Memory B cell (primary cell): ENCODE data around the gene ARL16.

ENCODE experiments used
- ATAC-seq: fragments of 150-1000 bp; cut with Tn5 transposase; 2 replicates; pipeline ENCODE4 v1.10.0; 2021; ENCODE audit warnings: low read depth, mild to moderate bottlenecking, moderate library complexity
- DNase-seq, 2 donors: peaks; one replicate each; pipeline ENCODE4 v3.0.0; 2022; ENCODE audit warnings: low spot score in 2 of 2
- H3K27ac Mint-ChIP-seq: one replicate; pipeline ENCODE4 v1.8.0; 2022; ENCODE audit warnings: mild to moderate bottlenecking, moderate library complexity, mixed read lengths
- H3K27me3 Mint-ChIP-seq: one replicate; pipeline ENCODE4 v1.8.0; 2022; ENCODE audit warnings: mixed read lengths
- H3K36me3 Mint-ChIP-seq: one replicate; pipeline ENCODE4 v1.8.0; 2022; ENCODE audit warnings: mild to moderate bottlenecking, mixed read lengths
- H3K4me1 Mint-ChIP-seq: one replicate; pipeline ENCODE4 v1.8.0; 2022; ENCODE audit warnings: mixed read lengths
- H3K4me3 Mint-ChIP-seq: one replicate; pipeline ENCODE4 v1.8.0; 2022; ENCODE audit warnings: mild to moderate bottlenecking, moderate library complexity, mixed read lengths
- H3K9me3 Mint-ChIP-seq: one replicate; pipeline ENCODE4 v1.8.0; 2022; ENCODE audit warnings: mixed read lengths

Gene ARL16

DNA sequence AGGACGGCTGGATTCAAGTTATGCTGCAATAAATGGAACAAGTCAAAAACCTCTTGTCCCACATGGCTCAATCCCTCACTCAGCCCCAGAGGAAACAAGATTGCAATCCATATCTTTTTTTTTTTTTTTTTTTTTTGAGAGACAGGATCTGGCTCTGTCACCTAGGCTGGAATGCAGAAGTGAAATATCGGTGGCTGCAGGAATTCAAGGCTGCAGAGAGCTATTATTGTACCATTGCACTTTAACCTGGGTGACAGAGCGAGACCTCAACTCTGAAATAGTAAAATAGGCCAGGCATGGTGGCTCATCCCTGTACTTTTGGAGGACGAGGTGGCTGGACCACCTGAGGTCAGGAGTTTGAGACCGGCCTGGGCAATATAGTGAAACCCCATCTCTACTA, 24.6 kb downstream of the ARL16 start:
- ATAC-seq: no peak
- Mint-ChIP-seq H3K4me3 (no peak overlapping the region), H3K4me1 (no peaks in the 10 kb centered on the region), H3K27ac (no peak overlapping the region), H3K36me3 (no peaks in the 10 kb centered on the region), H3K9me3 (no peaks in the 10 kb centered on the region), H3K27me3 (no peaks in the 10 kb centered on the region)
- DNase-seq: no peak

DNA sequence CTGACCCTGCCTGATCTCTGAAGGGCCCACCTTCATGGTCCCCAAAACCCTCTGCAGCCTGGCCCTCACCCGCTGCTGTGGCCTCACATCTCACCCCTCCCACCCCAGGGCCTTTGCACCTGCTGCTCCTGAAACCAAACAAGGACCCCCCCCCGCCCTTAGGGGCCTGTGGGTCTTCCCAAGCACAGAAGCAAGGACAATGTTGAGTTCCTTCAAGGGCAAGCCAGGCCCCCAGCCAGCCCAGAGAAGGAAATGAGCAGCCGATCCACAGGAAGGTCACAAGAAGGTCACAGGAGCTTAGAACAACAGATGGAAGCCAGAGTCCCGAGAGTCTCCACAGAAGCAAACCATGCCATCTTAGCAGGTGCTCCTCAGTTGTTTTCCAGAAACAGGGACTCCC, 26.8 kb downstream of the ARL16 start:
- no peaks in the 10 kb centered on the region for H3K36me3 Mint-ChIP-seq
- peaks cover 7% of the 10 kb centered on the region for H3K4me1 Mint-ChIP-seq
- no peak for DNase-seq
- H3K4me3 Mint-ChIP-seq: no peak overlapping the region
- ATAC-seq: no peak
- H3K9me3 Mint-ChIP-seq: no peaks in the 10 kb centered on the region
- H3K27me3 Mint-ChIP-seq: peaks cover 5% of the 10 kb centered on the region
- H3K27ac Mint-ChIP-seq: no peak overlapping the region

DNA sequence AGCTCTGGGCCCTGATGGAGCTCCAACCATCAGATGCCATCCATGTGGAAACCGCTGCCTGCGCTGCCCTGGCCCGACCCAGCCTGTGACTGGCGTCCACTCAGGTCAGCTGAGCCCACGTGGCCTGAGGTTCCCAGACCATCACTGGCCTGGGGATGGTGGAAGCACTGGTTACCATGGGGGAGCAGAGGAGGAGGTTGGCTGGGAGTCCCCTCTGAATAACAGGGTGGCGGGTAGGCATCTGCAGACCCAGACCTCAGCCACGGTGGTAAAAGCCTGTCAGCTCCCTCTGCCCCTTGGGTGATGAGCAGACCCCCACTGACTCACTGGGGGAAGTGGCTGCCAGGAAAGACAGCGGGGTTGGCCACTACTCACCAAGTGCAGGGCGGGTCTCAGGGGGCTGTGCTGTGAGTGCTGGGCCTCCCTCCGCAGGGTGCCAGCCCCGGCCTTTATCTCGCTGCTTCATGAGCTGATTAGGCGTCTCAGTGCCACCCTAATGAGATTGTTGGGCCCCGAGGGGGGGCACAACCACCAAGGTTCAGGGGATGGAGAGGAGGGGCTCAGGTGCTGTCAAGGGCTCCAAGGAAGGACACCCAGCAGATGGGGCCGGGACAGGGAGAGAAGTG, 27.4 kb downstream of the ARL16 start, which contains the start of gene PDE6G:
TSS of gene PDE6G (minus strand) at position 425 of the 626 bp plus-strand sequence. CDS start 3,237 bp downstream, outside the sequence.
- Mint-ChIP-seq H3K27me3 (peaks cover 7% of the 10 kb centered on the region), H3K4me1 (peaks cover 8% of the 10 kb centered on the region), H3K27ac (no peak within 1 kb of the TSS), H3K4me3 (no peak within 1 kb of the TSS), H3K36me3 (no peaks in the 10 kb centered on the region), H3K9me3 (no peaks in the 10 kb centered on the region)
- ATAC-seq: no peak
- DNase-seq: no peak

DNA sequence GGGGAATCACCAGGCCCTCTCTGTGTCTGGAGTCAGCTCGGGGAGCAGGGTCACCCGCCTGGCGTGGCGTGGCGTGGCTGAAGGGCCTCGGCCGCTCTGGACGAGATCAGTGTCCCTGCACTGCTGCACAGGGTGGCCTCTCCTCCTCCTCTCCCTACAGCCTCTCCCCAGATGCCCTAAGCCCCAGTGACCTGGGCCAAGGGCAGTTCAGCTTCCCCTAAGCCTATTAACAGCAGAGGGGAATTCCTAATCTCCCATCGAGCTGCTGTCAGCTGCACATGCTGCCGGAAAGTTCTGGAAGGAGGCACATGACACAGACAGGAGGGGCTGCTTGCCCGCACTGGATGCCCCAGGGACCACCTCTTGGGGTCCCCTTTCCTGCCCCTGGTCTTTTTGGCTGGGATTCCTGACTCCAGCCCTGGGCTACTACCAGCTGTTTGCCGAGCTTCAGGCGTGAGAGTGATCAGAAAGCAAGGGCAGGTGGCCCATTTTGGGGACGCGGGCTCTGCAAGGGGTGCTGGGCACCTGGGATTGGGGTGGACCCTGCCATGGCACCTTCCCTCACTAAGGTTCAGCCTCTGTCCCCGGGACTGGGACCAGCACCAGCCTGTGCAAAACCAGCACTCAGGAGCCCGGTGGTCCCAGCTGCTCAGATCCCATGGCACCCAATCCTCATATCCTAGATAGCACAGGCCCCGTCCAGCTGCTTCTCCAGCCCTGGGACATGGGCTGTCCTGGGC, 28.0 kb downstream of the ARL16 start:
- Mint-ChIP-seq H3K27ac (no peak overlapping the region), H3K36me3 (no peaks in the 10 kb centered on the region), H3K9me3 (no peaks in the 10 kb centered on the region), H3K4me3 (no peak overlapping the region), H3K27me3 (peaks cover 7% of the 10 kb centered on the region), H3K4me1 (peaks cover 8% of the 10 kb centered on the region)
- ATAC-seq (no peak), DNase-seq (no peak)

DNA sequence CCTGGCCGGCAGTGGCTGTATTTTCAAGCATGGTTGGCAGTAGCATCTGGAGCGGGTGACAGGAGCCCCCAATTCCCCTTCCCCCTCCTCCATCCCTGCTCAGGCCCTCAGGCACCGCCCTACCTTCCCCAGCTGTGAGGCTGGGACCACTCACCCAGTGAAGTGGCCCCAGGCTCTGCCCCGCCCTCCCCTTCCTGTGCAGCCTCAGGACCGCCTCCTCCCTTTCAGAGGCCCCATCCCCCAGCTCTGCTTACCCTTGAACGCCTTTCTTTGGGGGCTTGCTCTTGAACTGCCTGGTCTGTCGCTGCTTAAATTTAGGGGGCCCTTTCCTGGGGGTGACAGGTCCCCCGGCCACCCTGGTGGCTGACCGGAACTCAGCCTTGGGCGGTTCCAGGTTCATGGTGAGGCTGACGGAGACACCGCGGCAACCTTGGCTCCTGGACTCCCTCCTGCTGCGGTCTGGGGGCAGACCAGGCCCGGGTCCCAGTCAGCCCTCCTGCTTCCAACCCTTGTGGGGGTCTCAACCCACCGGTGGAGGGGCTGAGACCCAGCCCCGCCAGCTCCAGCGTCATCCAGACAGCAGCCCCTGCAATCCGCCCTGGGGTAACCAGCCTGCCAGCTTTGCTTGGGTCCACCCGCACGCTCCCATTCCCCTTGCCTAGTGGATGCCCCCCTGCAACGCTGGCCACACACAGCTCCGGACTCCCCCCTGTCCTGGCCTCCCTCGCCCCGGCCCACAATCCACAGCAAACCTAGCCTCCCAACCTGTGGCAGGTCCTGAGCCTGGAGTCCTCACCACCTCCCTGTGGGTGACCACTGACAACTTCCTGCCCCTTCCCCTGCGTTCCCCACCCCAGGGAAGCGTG, 30.5 kb downstream of the ARL16 start:
- H3K4me3 Mint-ChIP-seq: peak overlapping the region; percentile 85
- H3K4me1 Mint-ChIP-seq: peaks cover 8% of the 10 kb centered on the region
- H3K27me3 Mint-ChIP-seq: peaks cover 7% of the 10 kb centered on the region
- no peaks in the 10 kb centered on the region for H3K36me3 Mint-ChIP-seq
- no peaks in the 10 kb centered on the region for H3K9me3 Mint-ChIP-seq
- DNase-seq: peak in 1 of 2 donors; percentile 25
- peak; percentile 72 for ATAC-seq
- peak overlapping the region; percentile 67 for H3K27ac Mint-ChIP-seq

DNA sequence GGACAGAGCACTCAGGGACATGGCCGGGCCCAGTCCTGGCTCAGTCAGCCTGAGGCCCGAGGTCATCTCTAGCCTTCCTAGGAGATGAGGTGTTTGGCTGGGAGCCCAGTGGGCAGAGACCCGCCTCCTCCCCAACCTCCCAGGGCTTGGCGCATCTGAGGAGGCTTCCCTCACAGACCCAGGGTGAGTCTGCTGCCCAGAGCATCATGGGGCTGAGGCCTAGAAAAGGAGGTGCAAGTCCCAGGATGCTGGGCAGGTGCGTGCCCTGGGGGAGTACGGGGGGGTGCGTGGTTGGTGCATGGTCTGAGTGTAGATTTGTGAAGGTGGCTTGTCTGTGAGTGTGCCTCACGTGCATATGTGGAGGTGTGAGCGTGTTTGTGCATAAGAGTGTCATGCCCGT, 31.9 kb downstream of the ARL16 start:
- DNase-seq (no peak), ATAC-seq (no peak)
- no peak overlapping the region for H3K27ac Mint-ChIP-seq
- H3K36me3 Mint-ChIP-seq: no peaks in the 10 kb centered on the region
- no peaks in the 10 kb centered on the region for H3K9me3 Mint-ChIP-seq
- peak overlapping the region; percentile 59 for H3K4me3 Mint-ChIP-seq
- H3K4me1 Mint-ChIP-seq: peaks cover 10% of the 10 kb centered on the region
- H3K27me3 Mint-ChIP-seq: peaks cover 7% of the 10 kb centered on the region

DNA sequence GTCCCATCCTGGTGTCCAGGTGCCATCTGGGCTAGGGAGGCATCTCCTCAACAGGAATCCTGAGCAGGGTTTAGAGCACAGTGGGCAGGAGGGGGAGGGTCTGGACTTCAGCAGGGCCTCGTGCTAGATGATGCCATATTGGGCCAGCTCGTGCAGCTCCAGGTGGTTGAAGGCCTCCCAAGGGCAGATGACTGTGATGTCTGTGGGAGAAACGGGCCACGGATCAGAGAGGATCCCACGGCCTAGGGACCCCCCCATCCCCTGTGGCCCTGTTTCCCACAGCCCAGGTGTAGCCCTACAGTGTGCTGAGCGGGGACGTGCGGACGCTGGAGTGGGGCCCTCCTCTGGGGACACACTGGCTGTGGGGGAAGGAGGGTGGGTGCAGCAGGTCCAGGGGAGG, 32.6 kb downstream of the ARL16 start:
- Mint-ChIP-seq H3K9me3 (no peaks in the 10 kb centered on the region), H3K36me3 (no peaks in the 10 kb centered on the region), H3K27ac (no peak overlapping the region), H3K4me3 (no peak overlapping the region), H3K4me1 (peaks cover 10% of the 10 kb centered on the region), H3K27me3 (peaks cover 7% of the 10 kb centered on the region)
- DNase-seq (no peak), ATAC-seq (no peak)

DNA sequence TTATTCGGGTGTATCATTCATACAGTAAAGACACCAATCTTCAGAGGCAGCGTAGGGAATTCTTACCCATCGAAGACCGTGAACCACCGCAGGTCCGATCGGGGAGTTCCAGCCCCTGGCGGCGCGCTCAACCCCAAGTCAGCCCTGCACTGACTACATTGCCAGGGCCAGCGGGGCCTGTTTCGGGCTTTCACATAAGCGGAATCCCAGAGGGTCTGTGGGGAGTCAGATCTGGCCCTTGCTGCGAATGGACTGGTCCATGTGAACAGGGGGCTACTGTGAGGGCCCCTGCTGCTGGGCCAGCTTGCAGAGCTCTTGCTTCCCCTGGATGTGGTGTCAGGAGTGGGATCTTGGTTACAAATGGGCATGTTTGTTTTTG, 34.9 kb downstream of the ARL16 start:
- no peak for ATAC-seq
- Mint-ChIP-seq H3K4me1 (peaks cover 10% of the 10 kb centered on the region), H3K4me3 (no peak overlapping the region), H3K9me3 (no peaks in the 10 kb centered on the region), H3K36me3 (no peaks in the 10 kb centered on the region), H3K27ac (no peak overlapping the region), H3K27me3 (peaks cover 9% of the 10 kb centered on the region)
- DNase-seq: no peak

DNA sequence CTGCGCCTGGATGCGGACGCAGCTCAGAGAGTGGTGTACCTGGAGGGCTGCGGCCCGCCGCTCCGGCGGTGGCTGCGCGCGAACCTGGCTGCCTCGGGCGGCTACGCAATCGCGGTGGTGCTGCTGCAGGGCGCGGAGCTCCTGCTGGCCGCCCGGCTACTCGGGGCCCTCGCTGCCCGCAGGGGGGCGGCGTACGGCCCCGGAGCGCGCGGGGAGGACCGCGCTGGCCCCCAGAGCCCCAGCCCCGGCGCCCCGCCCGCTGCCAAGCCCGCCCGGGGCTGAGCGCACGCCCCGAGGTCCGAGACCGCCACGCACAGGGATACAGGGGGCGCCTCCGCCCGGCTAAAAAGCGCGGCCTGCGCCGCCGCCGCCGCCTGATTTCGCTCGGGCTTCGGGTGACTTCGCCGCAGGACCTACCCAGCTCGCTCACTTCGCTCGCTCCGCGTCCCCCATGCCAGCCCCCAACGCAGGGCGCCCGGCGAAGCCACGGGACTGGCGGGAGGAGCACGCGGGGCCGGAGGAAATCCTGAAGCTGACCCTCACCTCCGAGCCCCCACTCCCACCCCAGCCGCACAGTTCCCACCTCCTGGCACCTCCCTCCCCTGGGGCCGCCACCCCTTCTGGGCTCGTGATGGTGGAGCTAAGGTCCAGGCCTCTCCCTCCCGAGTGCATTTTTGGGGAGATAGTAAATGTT, 35.4 kb downstream of the ARL16 start:
- Mint-ChIP-seq H3K4me1 (peaks cover 5% of the 10 kb centered on the region), H3K9me3 (no peaks in the 10 kb centered on the region), H3K36me3 (no peaks in the 10 kb centered on the region), H3K4me3 (no peak overlapping the region), H3K27me3 (peaks cover 5% of the 10 kb centered on the region), H3K27ac (no peak overlapping the region)
- no peak for ATAC-seq
- DNase-seq: no peak

DNA sequence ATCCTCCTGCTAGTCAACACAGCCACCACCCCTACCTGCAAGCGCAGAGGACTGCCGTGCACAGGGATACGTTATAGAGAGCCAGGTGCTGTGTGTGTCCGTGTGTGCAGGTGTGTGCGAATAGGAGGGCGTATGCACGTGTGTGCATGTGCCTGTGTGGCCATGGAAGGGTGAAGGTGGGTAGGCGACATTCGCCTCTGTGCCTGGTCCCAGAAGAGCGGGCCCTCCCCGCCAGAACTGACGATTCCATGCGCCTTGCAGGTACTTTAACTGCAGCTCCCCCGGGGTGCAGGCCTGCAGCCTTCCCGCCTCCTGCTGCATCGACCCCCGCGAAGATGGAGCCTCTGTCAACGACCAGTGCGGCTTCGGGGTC, 36.0 kb downstream of the ARL16 start:
- no peak overlapping the region for H3K4me3 Mint-ChIP-seq
- peaks cover 5% of the 10 kb centered on the region for H3K27me3 Mint-ChIP-seq
- no peak overlapping the region for H3K27ac Mint-ChIP-seq
- peaks cover 5% of the 10 kb centered on the region for H3K4me1 Mint-ChIP-seq
- H3K36me3 Mint-ChIP-seq: no peaks in the 10 kb centered on the region
- no peaks in the 10 kb centered on the region for H3K9me3 Mint-ChIP-seq
- no peak for DNase-seq
- no peak for ATAC-seq

DNA sequence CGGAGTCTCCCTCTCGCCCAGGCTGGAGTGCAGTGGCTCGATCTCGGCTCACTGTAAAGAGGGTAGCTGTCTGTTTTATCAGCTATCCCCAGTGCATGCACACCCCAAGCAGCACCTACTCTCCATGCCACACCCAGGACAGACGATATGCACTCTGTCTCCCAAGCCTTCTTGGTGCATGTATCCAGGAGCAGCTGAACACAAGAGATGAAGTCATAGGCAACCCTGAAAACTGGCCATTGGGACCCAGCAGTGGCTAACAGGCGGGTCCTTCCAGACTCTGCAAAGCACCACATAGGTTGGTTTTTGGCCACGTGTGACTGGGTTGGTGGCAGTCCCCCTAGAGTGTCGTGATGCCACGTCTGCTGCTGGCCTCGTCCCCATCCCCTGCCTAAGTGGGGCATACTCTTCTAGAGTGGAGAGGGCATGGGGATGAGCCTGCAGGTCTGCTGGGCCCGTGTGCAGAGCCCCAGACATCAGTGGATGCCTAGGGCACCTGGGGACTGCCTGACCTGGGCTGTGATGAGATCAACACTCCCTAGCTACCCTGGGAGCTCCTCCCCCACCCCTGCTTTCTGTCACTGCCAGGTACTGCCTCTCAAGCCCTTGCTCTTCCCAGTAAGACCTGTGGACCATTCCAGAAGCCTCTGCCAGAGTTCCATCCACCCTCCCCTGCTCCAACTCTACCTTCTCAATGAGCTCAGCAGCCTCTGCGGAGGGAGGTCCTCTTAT, 36.6 kb downstream of the ARL16 start:
- H3K4me1 Mint-ChIP-seq: peaks cover 5% of the 10 kb centered on the region
- peaks cover 5% of the 10 kb centered on the region for H3K27me3 Mint-ChIP-seq
- H3K9me3 Mint-ChIP-seq: no peaks in the 10 kb centered on the region
- no peak for ATAC-seq
- no peaks in the 10 kb centered on the region for H3K36me3 Mint-ChIP-seq
- DNase-seq: no peak
- H3K27ac Mint-ChIP-seq: no peak overlapping the region
- H3K4me3 Mint-ChIP-seq: no peak overlapping the region

DNA sequence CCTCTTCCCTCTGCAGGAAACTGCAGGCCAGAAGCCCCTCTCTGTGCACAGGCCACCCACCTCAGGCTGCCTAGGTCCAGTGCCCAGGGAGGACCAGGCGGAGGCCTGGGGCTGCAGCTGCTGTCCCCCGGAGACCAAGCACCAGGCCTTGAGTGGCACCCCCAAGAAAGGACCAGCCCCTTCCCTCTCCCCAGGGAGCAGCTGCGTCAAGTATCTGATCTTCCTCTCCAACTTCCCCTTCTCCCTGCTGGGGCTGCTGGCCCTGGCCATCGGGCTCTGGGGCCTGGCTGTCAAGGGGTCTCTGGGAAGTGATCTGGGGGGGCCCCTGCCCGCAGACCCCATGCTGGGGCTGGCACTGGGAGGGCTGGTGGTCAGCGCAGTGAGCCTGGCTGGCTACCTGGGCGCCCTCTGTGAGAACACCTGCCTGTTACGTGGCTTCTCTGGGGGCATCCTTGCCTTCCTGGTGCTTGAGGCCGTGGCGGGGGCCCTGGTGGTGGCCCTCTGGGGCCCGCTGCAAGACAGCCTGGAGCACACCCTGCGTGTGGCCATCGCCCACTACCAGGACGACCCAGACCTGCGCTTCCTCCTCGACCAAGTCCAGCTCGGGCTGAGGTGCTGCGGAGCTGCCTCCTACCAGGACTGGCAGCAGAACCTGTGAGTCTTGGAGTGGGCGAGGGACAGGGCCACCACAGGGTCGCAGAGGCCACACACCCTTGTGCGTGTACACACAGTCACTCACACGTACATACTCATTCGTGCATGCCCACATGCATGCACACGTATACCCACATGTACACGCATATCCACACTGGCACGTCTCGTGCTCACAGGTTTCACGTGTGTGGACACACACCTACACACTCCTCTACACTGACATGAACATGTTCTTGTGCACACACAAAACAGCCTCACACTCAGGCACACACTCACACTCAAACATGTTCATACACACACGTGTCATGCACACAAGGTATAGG, 38.3 kb downstream of the ARL16 start:
- H3K27me3 Mint-ChIP-seq: peaks cover 2% of the 10 kb centered on the region
- H3K36me3 Mint-ChIP-seq: no peaks in the 10 kb centered on the region
- no peaks in the 10 kb centered on the region for H3K9me3 Mint-ChIP-seq
- ATAC-seq (no peak), DNase-seq (no peak)
- no peak overlapping the region for H3K4me3 Mint-ChIP-seq
- no peak overlapping the region for H3K27ac Mint-ChIP-seq
- H3K4me1 Mint-ChIP-seq: peaks cover 2% of the 10 kb centered on the region
